ENCODE results near the gene CTSD. TPM values are rescaled to one million over a fixed set of nuclear protein-coding genes. Genes with fewer than 3 reads are reported as not detected.
A peak's percentile ranks its signal among the peaks of the same experiment; 100 is the strongest.

CTSD gene
- polyA plus RNA-seq, 1 experiment, result 206 TPM

DNA sequence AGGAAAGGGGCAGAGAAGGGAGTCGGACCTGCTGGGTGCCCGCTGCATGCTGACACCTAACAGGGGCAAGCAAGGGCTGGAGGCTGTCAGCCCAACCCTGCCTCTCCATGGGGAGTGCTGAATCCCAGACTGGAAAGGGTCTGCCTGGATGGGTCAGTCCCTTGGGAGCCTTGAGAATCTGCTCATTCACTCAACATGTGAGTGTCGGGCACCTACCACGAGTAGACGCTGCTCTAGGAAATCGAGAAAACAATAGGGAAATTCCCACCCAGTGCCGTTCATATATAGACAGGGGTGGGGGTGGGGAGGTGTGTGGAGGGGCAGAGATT lies 4.4 kb upstream of the CTSD start:
- ChIA-PET POLR2A (no interaction called here), CTCF (no interaction called here)
- TF ChIP-seq, protein P1, sequence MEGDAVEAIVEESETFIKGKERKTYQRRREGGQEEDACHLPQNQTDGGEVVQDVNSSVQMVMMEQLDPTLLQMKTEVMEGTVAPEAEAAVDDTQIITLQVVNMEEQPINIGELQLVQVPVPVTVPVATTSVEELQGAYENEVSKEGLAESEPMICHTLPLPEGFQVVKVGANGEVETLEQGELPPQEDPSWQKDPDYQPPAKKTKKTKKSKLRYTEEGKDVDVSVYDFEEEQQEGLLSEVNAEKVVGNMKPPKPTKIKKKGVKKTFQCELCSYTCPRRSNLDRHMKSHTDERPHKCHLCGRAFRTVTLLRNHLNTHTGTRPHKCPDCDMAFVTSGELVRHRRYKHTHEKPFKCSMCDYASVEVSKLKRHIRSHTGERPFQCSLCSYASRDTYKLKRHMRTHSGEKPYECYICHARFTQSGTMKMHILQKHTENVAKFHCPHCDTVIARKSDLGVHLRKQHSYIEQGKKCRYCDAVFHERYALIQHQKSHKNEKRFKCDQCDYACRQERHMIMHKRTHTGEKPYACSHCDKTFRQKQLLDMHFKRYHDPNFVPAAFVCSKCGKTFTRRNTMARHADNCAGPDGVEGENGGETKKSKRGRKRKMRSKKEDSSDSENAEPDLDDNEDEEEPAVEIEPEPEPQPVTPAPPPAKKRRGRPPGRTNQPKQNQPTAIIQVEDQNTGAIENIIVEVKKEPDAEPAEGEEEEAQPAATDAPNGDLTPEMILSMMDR (IDR thresholded peaks at IDR 0.05; ENCODE audit: insufficient read depth, low read depth, low read length), result no peak
- DNase-seq (ENCODE audit: low read depth), result no peak
- no peak overlapping the region for H3K4me3 ChIP-seq (ENCODE audit: low read depth, low read length)
- H3K36me3 ChIP-seq (ENCODE audit: control insufficient read depth, insufficient read depth, low read length), result no peaks in the 10 kb centered on the region
- no peaks in the 10 kb centered on the region for H3K27me3 ChIP-seq (ENCODE audit: control insufficient read depth, insufficient read depth, low read length)

DNA sequence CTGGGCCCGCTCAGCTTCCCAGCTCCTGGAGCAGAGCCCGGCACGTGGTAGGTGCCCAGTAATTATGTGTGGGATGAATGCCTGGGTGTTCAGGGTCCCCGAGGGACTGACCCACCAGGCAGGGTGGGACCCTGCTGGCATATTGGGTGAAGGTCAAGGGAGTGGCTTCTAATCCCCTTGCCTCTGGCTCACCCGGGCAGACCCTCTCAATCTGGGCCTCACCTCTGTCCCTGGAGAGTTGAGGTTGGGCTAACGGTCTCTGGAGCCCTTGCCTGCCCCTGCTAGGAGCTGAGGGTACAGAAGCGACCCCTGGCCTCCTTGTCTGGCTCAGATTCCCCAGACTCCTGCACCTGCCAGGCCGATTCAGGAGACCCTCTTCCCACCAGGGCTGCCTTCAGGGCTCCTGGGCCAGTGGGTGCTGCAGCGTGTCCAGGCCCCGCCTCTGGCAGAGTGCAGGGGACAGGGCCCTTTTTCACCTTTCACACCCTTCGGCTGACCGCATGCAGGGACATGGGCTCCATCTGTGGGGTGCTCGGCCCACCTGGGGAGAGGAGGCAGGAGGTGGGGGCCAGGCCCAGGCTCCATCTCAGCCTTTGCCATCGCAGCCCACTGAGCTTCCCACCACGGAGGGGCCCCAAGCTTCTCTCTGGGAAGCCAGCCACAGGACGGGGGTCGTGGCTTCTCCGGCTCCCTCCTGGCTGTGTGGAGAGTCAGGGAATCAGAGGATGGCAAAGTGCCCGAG lies 3.8 kb upstream of the CTSD start:
- CTCF ChIA-PET, result no interaction called here
- POLR2A ChIA-PET, result no interaction called here

DNA sequence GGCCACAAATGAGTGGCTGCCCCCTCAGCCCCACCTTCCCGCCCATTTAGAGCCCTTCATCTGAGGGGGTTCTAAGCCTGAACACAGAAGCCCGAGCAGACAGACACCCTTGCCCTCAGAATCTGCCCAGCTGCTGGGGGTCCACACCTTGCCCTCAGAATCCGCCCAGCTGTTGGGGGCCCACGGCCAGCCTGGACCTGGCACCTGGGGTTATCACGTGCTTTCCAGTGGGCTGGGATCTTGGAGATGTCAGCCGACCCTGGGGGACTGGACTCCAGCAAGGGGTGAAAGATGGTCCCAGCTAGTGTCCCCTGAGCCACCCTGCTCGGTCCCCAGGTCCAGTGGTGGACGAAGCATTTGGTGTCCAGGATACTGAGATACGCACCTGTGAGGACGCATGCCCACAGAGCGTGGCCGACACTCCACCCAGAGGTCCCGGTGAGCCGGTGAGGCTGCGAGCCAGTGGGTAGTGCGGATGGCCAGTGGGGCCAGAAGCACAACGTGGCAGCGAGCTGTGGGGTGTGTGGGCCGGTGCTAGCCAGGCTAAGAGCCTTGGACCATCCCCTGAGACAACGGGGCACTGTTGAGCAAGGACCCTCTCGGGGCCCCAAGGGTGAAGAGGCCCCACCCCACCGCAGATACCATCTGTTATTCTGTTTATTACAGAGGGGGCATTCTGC lies 3.1 kb upstream of the CTSD start:
- H3K36me3 ChIP-seq (ENCODE audit: control insufficient read depth, insufficient read depth, low read length), result no peaks in the 10 kb centered on the region
- ChIA-PET CTCF (no interaction called here), POLR2A (no interaction called here)
- H3K4me3 ChIP-seq (ENCODE audit: low read depth, low read length), result no peak overlapping the region
- DNase-seq (ENCODE audit: low read depth), result no peak
- H3K27me3 ChIP-seq (ENCODE audit: control insufficient read depth, insufficient read depth, low read length), result no peaks in the 10 kb centered on the region
- TF ChIP-seq, protein P1 (IDR thresholded peaks at IDR 0.05; ENCODE audit: insufficient read depth, low read depth, low read length), result no peak

More for the DNA sequence above, 3.8 kb upstream of the CTSD start:
- no peaks in the 10 kb centered on the region for H3K27me3 ChIP-seq (ENCODE audit: control insufficient read depth, insufficient read depth, low read length)
- H3K36me3 ChIP-seq (ENCODE audit: control insufficient read depth, insufficient read depth, low read length), result no peaks in the 10 kb centered on the region
- H3K4me3 ChIP-seq (ENCODE audit: low read depth, low read length), result no peak overlapping the region
- no peak for DNase-seq (ENCODE audit: low read depth)
- TF ChIP-seq, protein P1 (IDR thresholded peaks at IDR 0.05; ENCODE audit: insufficient read depth, low read depth, low read length), result no peak

DNA sequence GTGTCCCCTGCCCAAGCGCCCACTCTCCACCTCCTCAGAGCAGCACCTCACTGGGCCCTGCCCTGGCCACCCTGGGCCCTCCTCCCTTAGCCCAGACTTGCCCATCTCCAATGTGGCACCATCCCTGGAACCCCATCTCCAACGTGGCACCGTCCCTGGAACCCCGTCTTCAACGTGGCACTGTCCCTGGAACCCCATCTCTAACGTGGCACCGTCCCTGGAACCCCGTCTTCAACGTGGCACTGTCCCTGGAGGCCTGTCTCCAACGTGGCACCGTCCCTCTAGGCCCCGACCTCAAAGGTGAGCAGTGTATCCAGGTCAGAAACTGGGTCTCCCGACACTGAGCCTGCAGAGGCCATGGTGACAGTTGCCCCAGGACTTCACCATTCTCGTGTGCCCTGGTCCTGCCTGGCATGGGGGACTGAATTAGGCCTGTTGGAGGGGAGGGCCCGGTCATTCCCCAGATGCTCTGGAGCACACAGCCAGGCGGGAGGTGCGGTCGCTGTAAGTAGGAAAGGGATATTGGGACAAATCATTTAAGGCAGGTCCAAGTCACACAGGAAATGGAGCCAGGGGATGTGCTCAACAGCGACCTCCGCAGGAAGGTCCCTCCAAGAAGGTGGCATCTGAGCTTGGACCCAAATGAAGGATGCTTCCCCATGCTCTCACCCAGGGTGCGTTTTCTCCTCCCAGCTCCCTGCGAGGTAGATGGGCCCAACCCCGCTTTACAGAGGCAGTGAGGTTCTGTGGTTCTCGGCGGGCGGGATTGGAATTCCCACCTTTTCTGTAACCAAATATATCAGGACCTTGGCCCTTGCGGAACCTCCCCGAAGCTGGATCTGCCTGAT lies 2.4 kb upstream of the CTSD start:
- POLR2A ChIA-PET, result no interaction called here
- H3K27me3 ChIP-seq (ENCODE audit: control insufficient read depth, insufficient read depth, low read length), result no peaks in the 10 kb centered on the region
- no peak overlapping the region for H3K4me3 ChIP-seq (ENCODE audit: low read depth, low read length)
- CTCF ChIA-PET, result no interaction called here
- no peak for DNase-seq (ENCODE audit: low read depth)
- TF ChIP-seq, protein P1 (IDR thresholded peaks at IDR 0.05; ENCODE audit: insufficient read depth, low read depth, low read length), result no peak
- no peaks in the 10 kb centered on the region for H3K36me3 ChIP-seq (ENCODE audit: control insufficient read depth, insufficient read depth, low read length)

- ChIA-PET CTCF (interaction anchor here (4.1 kb wide), 1 partner anchor 69 kb away, joined by 18 read pairs; no protein-coding TSS in a partner anchor), POLR2A (no interaction called here)
- H3K4me3 ChIP-seq (ENCODE audit: low read depth, low read length), result peak overlapping the region; percentile 95
- peaks cover 7% of the 10 kb centered on the region for H3K36me3 ChIP-seq (ENCODE audit: control insufficient read depth, insufficient read depth, low read length)
- no peak for DNase-seq (ENCODE audit: low read depth)
- TF ChIP-seq, protein P1 (IDR thresholded peaks at IDR 0.05; ENCODE audit: insufficient read depth, low read depth, low read length), result no peak
- H3K27me3 ChIP-seq (ENCODE audit: control insufficient read depth, insufficient read depth, low read length), result no peaks in the 10 kb centered on the region
Observed at GRCh38 chr11:1763336-1763795, 361 bp downstream of the CTSD start.
